ENCODE results near the gene RAD51B. TPM values are rescaled to one million over a fixed set of nuclear protein-coding genes. Genes with fewer than 3 reads are reported as not detected.

Gene RAD51B
- total RNA-seq, 1 donor from 2014 or later: 14.7 TPM

DNA sequence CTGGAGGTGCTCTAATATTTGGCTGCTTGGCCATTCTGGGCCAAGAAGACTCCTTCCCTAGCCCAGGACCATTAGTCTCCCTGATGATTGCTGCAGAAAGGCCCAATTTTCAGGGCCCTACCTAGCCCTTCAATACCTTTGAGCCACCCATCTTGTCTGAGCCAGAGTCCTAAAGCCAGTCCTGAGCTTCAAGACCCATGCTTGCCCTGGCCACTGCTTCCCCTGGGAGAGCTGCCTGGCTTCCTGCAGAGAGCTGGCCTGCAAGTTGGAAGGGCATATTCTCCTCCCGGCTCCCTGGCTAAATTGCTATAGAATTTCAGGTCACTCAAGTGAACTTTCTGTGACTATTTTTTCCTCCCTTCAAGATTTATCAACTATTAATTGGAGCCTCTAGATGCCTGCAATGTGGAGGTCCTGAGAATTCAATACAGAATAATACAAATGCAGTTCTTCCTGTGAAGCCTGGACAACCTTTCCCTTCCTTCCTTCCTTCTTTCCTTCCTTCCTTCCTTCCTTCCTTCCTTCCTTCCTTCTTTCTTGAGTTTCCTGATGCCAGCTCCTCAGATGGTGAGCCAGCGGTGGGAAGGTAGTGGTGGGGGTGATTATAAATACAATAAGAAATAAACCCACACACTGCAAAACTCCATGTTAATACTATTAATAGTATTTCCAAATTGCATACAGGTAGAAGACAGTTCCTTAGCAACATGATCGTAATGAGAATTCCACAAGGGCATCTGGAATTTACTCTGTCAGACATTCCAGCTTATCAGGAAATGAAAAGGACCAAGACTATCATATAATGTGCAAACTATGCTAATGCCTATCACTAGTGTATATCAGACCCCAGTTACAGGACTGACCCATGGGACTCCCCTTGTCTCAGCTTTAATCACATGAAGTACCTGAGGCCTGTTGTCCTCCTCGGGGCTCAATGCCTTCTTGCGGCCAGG is 865.2 kb downstream of the RAD51B start:
- no peak for DNase-seq (ENCODE audit: low spot score)

DNA sequence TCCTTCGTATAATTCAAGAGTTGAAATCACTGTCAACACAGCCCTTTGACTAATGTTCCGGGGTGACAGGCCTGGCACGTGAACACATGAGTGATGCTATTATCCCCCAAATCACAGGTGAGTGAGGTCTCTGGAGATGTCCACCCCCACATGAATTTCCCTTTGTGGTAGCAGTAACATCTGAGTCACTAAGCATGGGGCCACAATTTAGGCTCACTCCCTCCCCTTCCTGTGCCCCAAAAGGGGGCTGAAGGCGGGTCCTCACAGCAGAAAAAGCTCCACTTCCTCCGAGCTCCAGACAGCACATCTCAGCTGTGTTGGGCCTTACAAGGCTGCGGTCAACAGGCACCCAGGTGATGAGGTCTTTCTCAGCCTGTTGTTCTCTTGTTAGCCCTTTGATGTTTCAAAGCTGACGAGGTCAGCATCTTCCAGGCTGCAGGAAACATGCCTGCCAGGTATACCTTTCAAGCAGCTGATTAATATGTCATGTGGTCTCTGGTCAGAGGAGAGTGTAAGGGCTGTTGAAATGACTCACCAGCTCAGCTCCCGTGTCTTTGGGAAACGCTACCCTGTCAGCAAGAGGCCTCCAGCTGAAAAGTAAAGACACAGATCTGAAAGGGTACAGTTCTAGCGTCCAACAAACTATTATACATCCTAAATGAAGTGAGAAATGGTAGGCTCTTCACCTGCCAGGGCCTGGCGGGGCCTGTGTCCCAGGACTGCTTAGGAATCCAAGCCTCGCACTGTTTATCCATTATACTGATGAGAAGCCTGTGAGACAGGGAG is 866.0 kb downstream of the RAD51B start:
- DNase-seq (ENCODE audit: low spot score): no peak

DNA sequence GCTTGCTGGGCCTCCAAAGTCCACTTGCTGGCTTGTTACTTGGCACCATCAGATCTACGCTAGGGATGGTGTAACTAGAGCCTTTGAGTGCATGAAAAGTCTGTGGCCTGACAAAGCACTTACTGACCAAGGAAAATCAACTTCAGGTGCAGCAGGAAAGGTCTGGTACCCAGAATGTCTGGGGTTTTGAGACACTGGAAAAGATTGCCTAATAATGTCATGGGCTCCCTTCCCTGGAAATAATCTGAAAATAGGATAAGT is 866.6 kb downstream of the RAD51B start:
- no peak for DNase-seq (ENCODE audit: low spot score)

DNA sequence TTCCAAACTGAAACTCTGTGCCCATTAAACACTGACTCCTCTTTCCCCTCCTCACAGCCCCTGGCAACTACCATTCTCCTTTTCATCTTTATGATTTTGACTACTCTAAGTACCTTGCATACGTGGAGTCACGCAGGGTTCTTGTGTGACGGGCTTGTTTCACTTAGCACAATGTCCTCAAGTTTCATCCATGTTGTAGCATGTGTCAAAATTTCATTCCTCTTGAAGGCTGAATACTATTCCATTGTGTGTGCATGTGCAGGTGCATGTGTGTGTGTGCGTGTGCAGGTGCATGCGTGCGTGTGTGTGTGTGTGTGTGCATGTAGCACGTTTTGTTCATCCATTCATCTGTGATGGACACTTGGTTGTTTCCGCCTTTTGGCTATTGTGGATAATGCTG is 867.1 kb downstream of the RAD51B start:
- DNase-seq (ENCODE audit: low spot score): no peak

DNA sequence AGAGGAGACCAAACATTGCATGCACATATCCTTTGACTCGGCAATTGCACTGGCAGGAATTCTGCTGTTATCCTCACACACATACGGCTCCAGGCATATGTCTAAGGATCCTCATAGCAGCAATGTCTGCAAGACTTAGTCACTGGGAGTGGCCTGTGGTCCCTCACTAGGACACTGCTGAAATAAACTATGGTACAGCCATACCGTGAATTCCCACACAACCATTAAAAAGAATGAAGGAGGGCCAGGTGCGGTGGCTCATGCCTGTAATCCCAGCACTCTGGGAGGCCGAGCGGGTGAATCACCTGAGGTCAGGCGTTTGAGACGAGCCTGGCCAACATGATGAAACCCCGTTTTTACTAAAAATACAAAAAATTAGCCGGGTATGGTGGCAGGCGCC is 868.2 kb downstream of the RAD51B start:
- no peak for DNase-seq (ENCODE audit: low spot score)

DNA sequence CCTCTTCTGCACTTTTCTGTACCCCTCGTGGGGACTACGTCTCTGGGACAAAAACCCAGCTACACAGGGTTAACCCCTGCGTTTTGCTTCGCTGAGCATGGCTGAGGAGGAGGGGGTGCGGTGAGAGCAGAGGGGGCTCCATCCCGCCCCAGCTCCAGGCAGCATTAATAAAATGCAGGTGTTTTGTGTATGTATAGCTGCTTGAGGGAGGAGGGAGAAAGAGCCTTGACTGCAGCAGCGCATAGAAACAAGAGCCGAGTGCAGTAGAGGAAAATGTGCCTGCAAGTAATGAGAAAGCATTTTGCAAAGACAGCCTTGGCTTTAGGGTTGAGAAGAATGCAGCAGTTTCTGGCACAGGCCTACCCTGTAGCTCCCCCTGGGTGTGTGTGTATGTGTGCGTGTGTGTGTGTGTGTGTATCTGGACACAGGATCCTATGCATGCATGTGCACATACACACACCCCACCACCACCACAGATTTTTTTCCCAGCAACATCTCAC is 869.3 kb downstream of the RAD51B start:
- DNase-seq (ENCODE audit: low spot score): no peak

DNA sequence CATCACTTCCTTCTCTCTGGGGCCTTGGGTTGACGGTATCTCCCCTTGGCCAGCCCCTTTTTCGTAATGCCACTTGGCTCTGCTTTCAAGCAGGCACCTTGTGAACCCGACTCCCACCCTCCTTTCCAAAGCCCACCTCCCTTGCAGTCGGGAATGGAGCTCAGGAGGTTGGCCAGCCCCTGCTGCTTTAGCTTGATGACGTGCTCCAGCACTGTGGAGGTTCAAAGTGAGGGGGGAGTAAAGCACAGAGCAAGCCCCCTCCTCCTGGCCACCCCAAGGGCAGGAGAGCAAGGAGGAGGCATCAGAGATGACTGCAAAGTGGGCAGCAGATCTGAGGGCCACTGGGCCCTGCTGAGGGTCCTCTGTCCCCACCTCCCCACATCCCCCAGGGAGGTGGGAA is 869.9 kb downstream of the RAD51B start:
- DNase-seq (ENCODE audit: low spot score): no peak

DNA sequence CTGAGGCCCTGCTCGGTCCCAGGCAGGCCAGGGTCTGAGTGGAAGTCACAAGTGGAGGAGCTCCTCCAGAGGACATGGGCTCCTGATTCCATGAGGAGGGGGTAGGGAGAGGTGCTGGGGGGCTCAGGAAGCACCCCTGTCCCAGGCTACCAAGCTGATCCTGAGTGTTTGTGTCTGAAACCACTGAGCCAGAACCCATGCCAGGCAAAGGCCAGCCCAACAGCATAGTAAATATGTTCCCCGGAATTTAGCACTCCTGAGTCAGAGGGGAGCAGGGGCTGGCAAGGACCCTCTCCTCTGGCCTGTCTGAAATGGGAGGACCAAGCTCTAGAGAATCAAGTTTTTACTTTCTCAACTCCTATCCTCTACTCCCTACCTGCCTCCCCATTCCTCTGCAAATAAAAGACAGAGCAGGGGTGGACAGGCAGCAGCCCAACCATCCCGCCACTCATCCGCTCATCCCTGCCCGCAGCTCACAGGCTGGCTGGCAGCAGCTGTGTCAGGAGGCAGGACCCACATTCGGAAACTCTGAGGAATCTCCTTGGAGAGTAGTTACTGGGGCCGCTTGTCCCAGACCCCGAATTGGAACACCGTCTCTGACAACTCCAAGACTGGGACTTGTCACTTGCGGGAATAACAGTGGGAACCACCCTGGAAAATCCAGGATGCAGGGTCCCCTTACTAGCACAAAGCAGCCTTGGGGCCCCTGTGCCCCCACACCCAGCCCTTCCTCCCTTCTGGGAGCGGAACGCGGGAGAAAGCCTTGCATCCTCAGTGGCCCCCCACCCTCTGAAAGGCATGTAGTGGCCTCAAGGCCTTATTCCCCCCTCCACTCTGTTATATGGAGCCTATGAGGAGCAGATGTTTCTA is 870.7 kb downstream of the RAD51B start:
- no peak for DNase-seq (ENCODE audit: low spot score)

DNA sequence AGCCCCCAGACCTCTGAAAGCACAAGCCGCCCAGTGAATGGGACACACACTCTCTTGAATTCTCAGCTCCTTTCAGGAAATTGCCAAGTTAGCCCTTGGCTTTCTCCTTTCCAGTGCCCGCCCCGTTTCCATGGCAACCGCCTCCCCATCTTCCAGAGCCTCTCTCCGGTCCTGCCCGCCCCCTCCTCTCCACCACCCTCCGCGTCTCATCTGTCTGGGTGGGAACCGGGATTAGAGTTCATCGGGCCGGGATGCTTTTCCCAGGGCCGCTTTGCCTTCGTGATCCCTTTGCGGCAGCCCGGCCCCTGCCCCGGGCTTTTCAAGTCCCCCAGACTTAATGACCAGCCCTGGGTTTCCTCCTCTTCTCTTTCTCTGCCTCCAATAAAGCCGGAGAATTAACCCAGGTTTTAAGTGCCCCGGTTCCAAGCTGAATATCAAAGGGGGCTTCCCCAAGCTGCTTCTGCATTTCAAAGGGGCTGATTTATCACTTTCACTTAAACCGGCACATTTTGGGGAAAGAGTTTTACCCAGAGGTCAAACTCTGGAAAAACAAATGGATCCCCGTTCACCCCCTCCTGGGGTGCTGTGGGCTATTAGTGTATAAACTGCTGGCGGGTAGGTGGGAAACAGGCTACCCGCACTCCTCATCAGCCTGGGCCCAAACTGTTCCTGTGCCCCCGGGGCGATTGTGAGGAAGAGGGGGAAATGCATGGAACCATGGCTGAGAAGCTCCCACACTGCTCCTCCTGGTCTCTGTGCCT is 871.6 kb downstream of the RAD51B start:
- peak; percentile 11 for DNase-seq (ENCODE audit: low spot score)

DNA sequence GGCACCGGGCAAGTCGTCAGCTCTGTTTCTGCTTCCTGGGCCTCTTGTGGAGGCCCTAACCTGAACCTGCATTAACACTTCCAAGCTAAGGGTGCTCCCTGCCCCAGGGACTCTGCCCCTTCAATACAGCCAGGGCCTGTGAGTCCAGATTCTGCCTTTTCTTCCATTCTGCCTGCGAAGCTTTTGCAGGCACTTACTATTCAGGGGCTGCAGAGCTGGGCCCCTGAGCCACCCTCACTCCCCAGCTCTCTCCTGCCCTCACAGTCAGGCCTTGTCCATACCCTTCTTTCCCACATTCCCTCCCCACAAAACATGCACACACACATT is 872.2 kb downstream of the RAD51B start:
- peak; percentile 47 for DNase-seq (ENCODE audit: low spot score)

DNA sequence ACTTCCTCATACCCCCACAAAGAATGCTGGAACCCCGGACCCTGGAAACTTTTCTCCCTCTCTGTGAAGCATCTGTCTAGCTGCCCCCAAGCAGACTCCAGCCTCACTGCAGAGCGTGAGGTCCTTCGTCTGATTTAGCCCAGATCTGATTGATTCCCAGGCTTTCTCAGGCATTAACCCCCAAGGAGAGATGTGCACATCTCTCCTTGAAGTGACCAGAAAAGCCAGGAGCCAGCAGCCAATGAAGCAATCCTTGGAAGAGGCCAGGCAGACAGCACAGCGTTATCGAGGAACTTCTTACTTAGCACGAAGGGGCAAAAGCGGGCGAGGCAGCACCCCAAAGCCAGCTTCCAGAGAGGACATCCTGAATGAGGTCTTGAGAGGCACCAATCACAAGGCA is 872.6 kb downstream of the RAD51B start:
- DNase-seq (ENCODE audit: low spot score): peak; percentile 86

DNA sequence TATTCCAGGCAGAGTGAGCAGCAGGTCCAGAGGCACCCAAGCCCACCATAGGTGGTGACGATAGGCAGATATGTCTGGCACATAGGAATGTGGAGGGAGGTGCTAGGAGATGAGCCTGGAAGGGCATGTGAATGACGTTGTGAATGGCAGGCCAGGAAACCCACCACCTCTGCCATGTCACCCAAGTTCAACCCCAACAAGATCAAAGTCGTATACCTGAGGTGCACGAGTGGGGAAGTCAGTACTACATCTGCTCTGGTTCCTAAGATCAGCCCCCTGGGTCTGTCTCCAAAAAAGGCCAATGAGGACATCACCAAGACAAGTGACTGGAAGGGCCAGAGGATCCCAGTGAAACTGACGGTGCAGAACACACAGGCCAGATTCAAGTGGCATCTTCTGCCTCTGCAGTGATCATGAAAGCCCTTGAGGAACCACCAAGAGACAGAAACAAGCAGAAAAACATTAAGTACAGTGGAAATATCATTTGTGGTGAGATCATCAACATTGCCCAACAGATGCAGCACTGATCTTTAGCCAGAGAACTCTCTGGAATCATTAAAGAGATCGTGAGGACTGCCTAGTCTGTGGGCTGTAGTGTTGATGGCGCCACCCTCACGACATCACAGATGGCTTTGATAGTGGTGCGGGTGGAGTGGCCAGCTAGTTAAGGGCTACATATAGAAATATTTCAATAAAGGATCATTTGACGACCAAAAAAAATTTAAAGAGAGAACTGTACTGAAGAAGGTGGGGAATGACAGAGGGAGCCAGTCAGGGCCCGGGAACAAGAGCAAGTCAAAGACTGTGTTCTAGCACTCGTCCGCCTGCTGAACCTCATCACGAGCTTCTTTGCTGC is 873.6 kb downstream of the RAD51B start:
- peak; percentile 76 for DNase-seq (ENCODE audit: low spot score)

DNA sequence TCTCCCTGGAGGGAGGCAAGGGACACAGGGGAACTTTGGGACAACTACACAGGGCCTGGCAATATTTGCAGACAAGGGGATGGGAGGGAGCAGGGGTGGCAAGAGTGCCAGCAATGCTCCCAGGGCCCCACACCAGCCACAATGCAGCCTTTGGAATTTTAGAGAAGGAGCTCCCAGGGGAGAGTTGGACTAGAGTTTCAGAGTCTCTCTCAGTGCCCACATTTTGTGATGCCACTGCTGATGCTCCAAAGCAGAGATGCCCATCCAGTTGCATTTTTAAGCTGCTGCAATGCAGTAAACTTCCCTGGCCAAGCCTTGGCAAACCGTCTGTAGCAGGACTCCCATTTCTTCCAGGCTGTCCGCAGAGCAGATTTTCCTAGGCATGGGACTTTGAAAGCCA is 874.3 kb downstream of the RAD51B start:
- DNase-seq (ENCODE audit: low spot score): peak; percentile 26

DNA sequence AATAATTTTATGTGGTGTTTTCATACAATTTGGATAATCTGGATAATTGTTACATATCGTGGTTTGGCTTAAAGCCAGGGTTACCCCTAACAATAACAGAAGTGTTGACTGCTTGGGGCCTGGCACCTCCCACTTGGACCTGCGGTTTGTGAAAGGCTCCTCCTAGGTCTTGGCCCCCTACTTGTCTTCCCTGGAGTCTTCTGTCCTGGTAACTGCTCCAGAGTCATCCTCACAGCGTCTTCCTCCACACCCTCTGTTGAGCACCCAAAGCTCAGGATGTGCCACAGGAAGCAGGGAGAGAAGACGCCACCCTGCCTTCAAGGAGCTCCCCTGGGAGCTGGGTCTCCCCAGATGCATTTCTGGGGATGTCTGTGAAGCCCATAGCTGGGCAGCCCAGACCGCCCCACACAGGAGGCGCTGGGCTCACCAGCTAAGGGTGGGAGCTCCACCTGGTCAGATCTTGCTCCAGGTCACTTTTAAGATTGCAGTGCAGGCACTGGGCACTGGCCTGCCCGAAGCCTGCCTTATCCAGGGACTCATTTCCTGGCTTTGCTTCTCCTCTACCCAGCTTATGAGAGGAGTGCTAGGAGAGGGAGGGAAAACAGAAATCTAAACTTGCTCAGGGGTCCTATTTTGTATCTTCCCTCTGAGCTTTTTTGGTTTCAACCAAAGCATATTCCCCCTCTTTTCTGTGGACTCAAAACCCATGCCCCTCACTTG is 875.1 kb downstream of the RAD51B start:
- peak; percentile 71 for DNase-seq (ENCODE audit: low spot score)

DNA sequence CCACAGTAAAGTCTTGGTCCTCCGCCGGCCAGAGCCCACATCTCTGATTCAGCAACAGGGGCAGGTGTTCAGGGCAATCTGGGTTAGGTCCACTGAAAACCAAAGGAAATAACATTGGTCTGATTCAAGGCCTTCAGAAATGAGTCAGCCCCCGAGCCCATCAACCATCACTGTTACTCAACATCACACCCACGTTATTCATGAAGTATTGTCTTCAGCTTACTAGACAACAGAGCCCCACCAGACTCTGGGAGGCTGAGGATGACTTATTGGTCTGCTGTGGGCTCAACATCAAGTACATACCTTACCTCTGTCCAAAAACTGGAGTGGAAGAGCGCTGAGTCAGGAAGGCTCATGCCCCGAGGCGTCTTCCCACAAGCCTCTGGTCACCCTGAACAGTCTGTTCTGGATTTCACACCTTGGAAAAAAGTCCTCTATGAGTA is 875.8 kb downstream of the RAD51B start:
- DNase-seq (ENCODE audit: low spot score): peak; percentile 76

DNA sequence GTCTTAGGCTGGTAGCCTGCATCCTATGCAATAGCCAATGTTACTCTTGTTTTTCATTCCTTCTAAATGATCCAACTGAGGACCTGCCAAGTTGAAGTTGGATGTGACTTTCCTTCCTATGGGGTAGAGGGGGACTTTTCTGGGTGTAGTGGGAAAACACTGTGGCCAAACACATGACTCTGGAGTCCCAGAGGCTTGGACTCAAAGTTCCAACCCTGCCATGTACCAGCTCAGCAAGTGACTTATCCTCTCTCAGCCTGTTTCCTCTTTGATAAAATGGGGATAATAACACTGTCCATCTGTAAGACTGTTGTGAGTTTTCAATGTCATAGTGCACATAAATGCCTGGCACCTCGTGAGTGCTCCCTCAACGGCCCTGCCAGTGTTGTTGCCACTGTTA is 876.3 kb downstream of the RAD51B start:
- DNase-seq (ENCODE audit: low spot score): peak; percentile 18

DNA sequence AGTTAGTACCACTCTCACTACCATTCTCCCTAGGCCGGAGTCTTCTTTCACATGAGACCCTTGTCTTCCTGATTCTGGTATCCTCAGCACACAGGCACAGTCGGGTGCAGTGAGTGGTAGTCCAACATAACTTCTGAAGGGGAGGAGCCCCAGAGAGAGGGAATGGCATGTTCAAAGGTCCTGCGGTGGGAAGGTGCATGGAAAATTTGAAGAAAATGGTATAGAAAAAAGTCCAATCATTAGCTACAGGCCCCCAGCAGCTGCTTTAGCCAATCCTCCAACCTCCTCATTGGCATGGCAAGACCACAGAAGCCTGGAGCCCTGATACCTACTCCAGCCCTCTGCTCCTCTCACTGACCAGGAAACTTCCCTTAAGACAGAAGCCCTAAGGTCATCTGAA is 876.7 kb downstream of the RAD51B start:
- DNase-seq (ENCODE audit: low spot score): no peak

DNA sequence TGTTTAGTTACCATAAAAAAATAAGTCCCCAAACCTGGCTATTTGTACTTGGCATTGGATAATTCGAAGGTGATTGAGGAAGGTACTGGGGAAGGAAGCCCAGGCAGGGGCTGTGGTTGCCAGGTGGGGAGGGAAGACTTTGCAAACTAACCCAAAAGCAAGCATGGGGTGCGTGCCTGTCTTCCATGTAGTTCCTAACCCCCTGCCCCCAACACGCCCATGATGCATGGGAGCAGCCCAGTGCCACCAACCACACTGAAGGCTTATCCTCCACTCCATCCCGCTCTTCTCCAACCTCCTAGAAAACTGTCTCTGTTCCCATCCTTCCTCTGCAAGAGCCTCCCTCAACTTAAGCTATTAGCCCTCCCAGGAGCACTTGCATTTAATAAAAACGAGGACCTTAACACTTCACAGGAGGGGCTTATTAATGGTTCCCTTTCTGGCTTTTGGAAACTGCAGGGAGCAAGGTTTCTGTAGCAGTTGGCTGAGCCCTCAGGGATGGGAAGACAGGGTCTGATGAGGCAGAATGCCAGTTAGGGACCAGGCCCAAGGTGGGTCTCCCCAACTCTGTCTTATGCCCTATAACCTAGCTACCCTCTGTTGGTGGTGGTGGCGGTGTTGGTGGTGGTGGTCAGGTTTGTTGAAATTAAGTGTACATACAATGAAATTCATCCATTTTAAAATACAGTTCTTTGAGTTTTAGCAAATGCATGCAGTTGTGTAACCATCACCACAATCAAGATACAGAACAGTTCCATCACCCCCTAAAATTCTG is 877.3 kb downstream of the RAD51B start:
- DNase-seq (ENCODE audit: low spot score): peak; percentile 73

Measured in mesenteric fat pad (tissue), 1 donor.